ENCODE measurements around the gene MESP1. TPM values are rescaled to one million over a fixed set of nuclear protein-coding genes. Genes with fewer than 3 reads are reported as not detected.

The MESP1 gene
- total RNA-seq, 1 donor from 2014 or later: not detected

DNA sequence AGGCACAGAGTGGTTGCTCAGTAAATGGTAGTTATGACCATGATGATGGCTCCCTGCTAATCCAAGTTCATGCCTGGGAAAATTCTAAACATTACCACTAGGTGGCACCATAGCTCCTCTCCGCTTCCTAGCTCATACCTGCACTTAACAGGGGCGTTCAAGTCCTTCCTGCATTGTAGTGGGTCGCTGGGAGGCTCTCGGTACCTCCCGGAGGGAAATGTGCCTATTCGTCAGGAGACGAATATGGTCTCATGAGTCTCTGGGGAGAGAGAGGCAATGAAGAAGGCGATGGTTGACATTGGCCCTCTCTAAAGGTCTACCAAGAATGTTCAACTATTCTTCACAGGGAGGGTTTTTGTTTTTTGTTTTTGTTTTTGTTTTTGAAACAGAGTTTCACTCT lies 10.9 kb downstream of the MESP1 start:
- Histone ChIP-seq H3F3A (ENCODE audit: low read depth) (no peaks in the 10 kb centered on the region), H3K4me3 (no peak overlapping the region), H3K4me2 (no peak overlapping the region), H3K9me3 (ENCODE audit: low read depth) (no peaks in the 10 kb centered on the region), H3K4me1 (no peaks in the 10 kb centered on the region), H3K27me3 (peaks cover 14% of the 10 kb centered on the region), H3K27ac (no peak overlapping the region), H4K20me1 (ENCODE audit: low read depth) (no peaks in the 10 kb centered on the region), H3K9ac (no peak overlapping the region), H3K36me3 (no peaks in the 10 kb centered on the region), H3K79me2 (ENCODE audit: low read depth) (no peaks in the 10 kb centered on the region), H2AFZ (replicated peaks) (no peak overlapping the region)
- Mint-ChIP-seq H3K9me3 (no peaks in the 10 kb centered on the region), H3K36me3 (no peaks in the 10 kb centered on the region), H3K27ac (no peak overlapping the region), H3K4me3 (no peak overlapping the region), H3K27me3 (ENCODE audit: insufficient read depth, low read depth) (peaks cover 18% of the 10 kb centered on the region), H3K4me1 (peaks cover 3% of the 10 kb centered on the region)
- TF ChIP-seq EZH2 (IDR thresholded peaks at IDR 0.05): no peak
- TF ChIP-seq, protein P1, sequence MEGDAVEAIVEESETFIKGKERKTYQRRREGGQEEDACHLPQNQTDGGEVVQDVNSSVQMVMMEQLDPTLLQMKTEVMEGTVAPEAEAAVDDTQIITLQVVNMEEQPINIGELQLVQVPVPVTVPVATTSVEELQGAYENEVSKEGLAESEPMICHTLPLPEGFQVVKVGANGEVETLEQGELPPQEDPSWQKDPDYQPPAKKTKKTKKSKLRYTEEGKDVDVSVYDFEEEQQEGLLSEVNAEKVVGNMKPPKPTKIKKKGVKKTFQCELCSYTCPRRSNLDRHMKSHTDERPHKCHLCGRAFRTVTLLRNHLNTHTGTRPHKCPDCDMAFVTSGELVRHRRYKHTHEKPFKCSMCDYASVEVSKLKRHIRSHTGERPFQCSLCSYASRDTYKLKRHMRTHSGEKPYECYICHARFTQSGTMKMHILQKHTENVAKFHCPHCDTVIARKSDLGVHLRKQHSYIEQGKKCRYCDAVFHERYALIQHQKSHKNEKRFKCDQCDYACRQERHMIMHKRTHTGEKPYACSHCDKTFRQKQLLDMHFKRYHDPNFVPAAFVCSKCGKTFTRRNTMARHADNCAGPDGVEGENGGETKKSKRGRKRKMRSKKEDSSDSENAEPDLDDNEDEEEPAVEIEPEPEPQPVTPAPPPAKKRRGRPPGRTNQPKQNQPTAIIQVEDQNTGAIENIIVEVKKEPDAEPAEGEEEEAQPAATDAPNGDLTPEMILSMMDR (IDR thresholded peaks at IDR 0.05): peak; percentile 88
- peak; percentile 68 for DNase-seq (ENCODE audit: low spot score)

DNA sequence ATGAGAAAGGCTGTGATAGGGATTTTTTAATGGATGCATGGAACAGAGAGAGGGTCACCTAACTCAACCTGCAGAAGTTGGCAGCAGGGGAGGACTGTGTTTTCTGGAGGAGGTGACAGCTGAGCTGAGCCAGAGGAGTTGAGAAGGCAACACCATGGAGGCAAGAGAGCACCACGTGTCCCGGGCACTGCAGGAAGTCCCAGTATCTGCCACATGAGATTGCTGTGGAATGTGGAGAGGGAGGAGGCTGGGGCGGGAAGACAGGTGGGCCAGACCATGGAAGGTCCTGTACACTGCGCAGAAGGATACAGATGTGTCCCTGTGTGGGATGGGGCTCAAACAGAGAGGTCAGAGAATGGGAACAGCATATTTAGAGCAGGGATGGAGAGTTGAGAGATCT lies 15.3 kb downstream of the MESP1 start:
- Histone ChIP-seq H3K4me2 (no peak overlapping the region), H3K27ac (no peak overlapping the region), H2AFZ (replicated peaks) (no peak overlapping the region), H3F3A (ENCODE audit: low read depth) (no peaks in the 10 kb centered on the region), H3K9ac (no peak overlapping the region), H3K36me3 (no peaks in the 10 kb centered on the region), H3K9me3 (ENCODE audit: low read depth) (no peaks in the 10 kb centered on the region), H4K20me1 (ENCODE audit: low read depth) (no peaks in the 10 kb centered on the region), H3K4me1 (no peaks in the 10 kb centered on the region), H3K27me3 (no peaks in the 10 kb centered on the region), H3K79me2 (ENCODE audit: low read depth) (no peaks in the 10 kb centered on the region), H3K4me3 (no peak overlapping the region)
- peak overlapping the region; percentile 27 for H3K4me3 Mint-ChIP-seq
- peaks cover 18% of the 10 kb centered on the region for H3K27me3 Mint-ChIP-seq (ENCODE audit: insufficient read depth, low read depth)
- TF ChIP-seq EZH2 (IDR thresholded peaks at IDR 0.05) (no peak), EZH2phosphoT487 (IDR thresholded peaks at IDR 0.05) (no peak)
- TF ChIP-seq, protein P1 (IDR thresholded peaks at IDR 0.05): no peak
- H3K36me3 Mint-ChIP-seq: no peaks in the 10 kb centered on the region
- H3K9me3 Mint-ChIP-seq: no peaks in the 10 kb centered on the region
- peaks cover 3% of the 10 kb centered on the region for H3K4me1 Mint-ChIP-seq
- H3K27ac Mint-ChIP-seq: no peak overlapping the region
- DNase-seq (ENCODE audit: low spot score): no peak

DNA sequence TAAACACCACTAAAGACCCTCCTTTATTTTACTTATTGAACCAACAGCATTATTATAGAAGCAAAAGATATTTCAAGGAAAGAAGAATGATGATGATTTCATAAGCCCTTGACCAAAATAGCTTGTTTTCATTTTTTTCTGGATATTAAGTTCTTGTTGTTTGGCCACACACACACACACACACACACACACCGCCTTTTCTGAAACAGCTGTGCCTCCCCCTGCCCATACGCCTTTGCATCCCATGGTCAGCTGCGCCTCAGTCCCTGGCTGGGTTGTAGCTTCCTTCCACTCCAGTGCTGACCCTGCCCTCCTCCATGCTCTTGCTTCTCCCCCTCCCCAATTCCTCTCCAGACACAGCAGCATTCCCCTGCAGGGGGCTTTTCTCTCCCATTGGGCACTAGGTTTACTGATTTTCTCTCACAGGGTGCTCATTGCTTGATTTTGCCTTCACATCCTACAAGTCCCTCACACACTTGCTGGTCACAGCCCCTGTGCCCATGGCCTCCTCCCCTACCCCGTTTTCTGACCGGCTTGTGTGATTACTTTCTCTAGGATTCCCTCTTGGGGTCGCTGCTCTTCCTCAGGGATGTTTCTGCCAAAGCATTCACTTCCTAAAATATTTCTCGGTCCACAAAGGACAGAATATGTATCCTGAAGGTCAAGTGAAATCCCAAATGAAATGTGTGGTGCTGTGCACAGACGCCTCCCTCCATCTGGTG lies 18.4 kb downstream of the MESP1 start:
- Mint-ChIP-seq H3K27ac (no peak overlapping the region), H3K36me3 (no peaks in the 10 kb centered on the region), H3K27me3 (ENCODE audit: insufficient read depth, low read depth) (peaks cover 20% of the 10 kb centered on the region), H3K4me1 (peaks cover 3% of the 10 kb centered on the region), H3K4me3 (no peak overlapping the region), H3K9me3 (no peaks in the 10 kb centered on the region)
- Histone ChIP-seq H3K36me3 (no peaks in the 10 kb centered on the region), H3K79me2 (ENCODE audit: low read depth) (no peaks in the 10 kb centered on the region), H3K4me3 (no peak overlapping the region), H4K20me1 (ENCODE audit: low read depth) (no peaks in the 10 kb centered on the region), H3F3A (ENCODE audit: low read depth) (no peaks in the 10 kb centered on the region), H2AFZ (replicated peaks) (no peak overlapping the region), H3K9me3 (ENCODE audit: low read depth) (no peaks in the 10 kb centered on the region), H3K9ac (no peak overlapping the region), H3K4me2 (no peak overlapping the region), H3K27ac (no peak overlapping the region), H3K27me3 (no peaks in the 10 kb centered on the region), H3K4me1 (no peaks in the 10 kb centered on the region)
- TF ChIP-seq, protein P1 (IDR thresholded peaks at IDR 0.05): peak; percentile 15
- TF ChIP-seq EZH2phosphoT487 (IDR thresholded peaks at IDR 0.05) (no peak), EZH2 (IDR thresholded peaks at IDR 0.05) (no peak)
- DNase-seq (ENCODE audit: low spot score): no peak

Data from neural progenitor cell (in vitro differentiated cells).